ENCODE measurements around the gene CSGALNACT2. TPM values are rescaled to one million over a fixed set of nuclear protein-coding genes. Genes with fewer than 3 reads are reported as not detected.

Gene CSGALNACT2
- total and polyA plus RNA-seq, 8 donors, result 2.3 to 8.6 (median 4.9) TPM

GRCh38 chr10:43128958-43129706 lies 9.1 kb upstream of the CSGALNACT2 start:
- FAIRE-seq, result no peak
- Histone ChIP-seq H3K27ac (peak overlapping the region in 2 of 4 donors; percentile 41 to 57), H3K4me3 (no peak overlapping the region), H3K27me3 (no peaks in the 10 kb centered on the region), H3K36me3 (no peaks in the 10 kb centered on the region), H3K4me1 (no peaks in the 10 kb centered on the region), H3K9me3 (no peaks in the 10 kb centered on the region)
- DNase-seq, result peak in 1 of 6 donors; percentile 33
- no peak for TF ChIP-seq CTCF (IDR thresholded peaks at IDR 0.05)
- peak in 3 of 4 donors; percentile 29 to 80 (median 69) for ATAC-seq
- WGBS, 2 donors, result 74 to 81% methylated on average over 6 of the region's 6 CpGs
- intact Hi-C loops (cut with DNase I), result no loop called here

GRCh38 chr10:43130770-43131171 lies 7.5 kb upstream of the CSGALNACT2 start:
- no peak for FAIRE-seq
- H3K36me3 ChIP-seq, result no peaks in the 10 kb centered on the region
- 75 to 79% methylated on average over 18 of the region's 18 CpGs for WGBS, 2 donors
- no peaks in the 10 kb centered on the region for H3K27me3 ChIP-seq
- TF ChIP-seq CTCF (IDR thresholded peaks at IDR 0.05), result no peak
- intact Hi-C loops (cut with DNase I), result no loop called here
- DNase-seq, result peak in 2 of 6 donors; percentile 12 to 18
- no peaks in the 10 kb centered on the region for H3K9me3 ChIP-seq
- no peaks in the 10 kb centered on the region for H3K4me1 ChIP-seq
- no peak overlapping the region for H3K27ac ChIP-seq
- no peak overlapping the region for H3K4me3 ChIP-seq
- no peak for ATAC-seq

- H3K36me3 ChIP-seq, result no peaks in the 10 kb centered on the region
- no peaks in the 10 kb centered on the region for H3K27me3 ChIP-seq
- WGBS, 2 donors, result 74 to 81% methylated on average over 11 of the region's 11 CpGs
- FAIRE-seq (no peak), DNase-seq (no peak), ATAC-seq (no peak)
- no peak overlapping the region for H3K4me3 ChIP-seq
- intact Hi-C loops (cut with DNase I), result no loop called here
- no peaks in the 10 kb centered on the region for H3K9me3 ChIP-seq
- no peak overlapping the region for H3K27ac ChIP-seq
- no peaks in the 10 kb centered on the region for H3K4me1 ChIP-seq
- no peak for TF ChIP-seq CTCF (IDR thresholded peaks at IDR 0.05)
Measured at GRCh38 chr10:43131256-43131655, 7.0 kb upstream of the CSGALNACT2 start.

GRCh38 chr10:43131906-43132305 lies 6.3 kb upstream of the CSGALNACT2 start:
- no peak for ATAC-seq
- no peak overlapping the region for H3K4me3 ChIP-seq

More at GRCh38 chr10:43131906-43132305, 6.3 kb upstream of the CSGALNACT2 start:
- Histone ChIP-seq H3K27me3 (no peaks in the 10 kb centered on the region), H3K27ac (no peak overlapping the region), H3K36me3 (no peaks in the 10 kb centered on the region), H3K4me1 (peaks cover 0 to 2% (median 0%) of the 10 kb centered on the region in 3 donors), H3K9me3 (no peaks in the 10 kb centered on the region)
- no peak for TF ChIP-seq CTCF (IDR thresholded peaks at IDR 0.05)
- WGBS, 2 donors, result 76 to 77% methylated on average over 6 of the region's 6 CpGs
- intact Hi-C loops (cut with DNase I), result no loop called here
- FAIRE-seq, result no peak
- DNase-seq, result peak in 1 of 6 donors; percentile 10
